MM.1S (cell line): ENCODE data around the gene ARMC9.

ENCODE experiments used
- DNase-seq: peaks from one replicate; pipeline ENCODE4 v3.0.0-alpha.2; 2015
- H2AFZ ChIP-seq: fragments of 300-600 bp; sonication (generic); 2 replicates; pipeline ENCODE4 v1.6.0; 2016; ENCODE audit warnings: antibody characterized with exemption, low read length
- H3F3A ChIP-seq: fragments of 300-600 bp; sonication (generic); 2 replicates; pipeline ENCODE4 v1.6.1; 2016; ENCODE audit warnings: mild to moderate bottlenecking, antibody characterized with exemption, low read length, moderate library complexity, mixed read lengths; ENCODE audit not compliant: insufficient read depth
- H3K27ac ChIP-seq: fragments of 300-600 bp; sonication (generic); 2 replicates; pipeline ENCODE4 v1.5.1; 2016; ENCODE audit warnings: mild to moderate bottlenecking, low read length
- H3K27me3 ChIP-seq: fragments of 300-600 bp; sonication (generic); replicated peaks from 2 replicates; pipeline ENCODE4 v1.6.0; 2016; ENCODE audit warnings: low read length; ENCODE audit not compliant: insufficient read depth
- H3K36me3 ChIP-seq: fragments of 300-600 bp; sonication (generic); replicated peaks from 2 replicates; pipeline ENCODE4 v1.6.1; 2016; ENCODE audit warnings: mild to moderate bottlenecking, low read length, mixed read lengths; ENCODE audit not compliant: insufficient read depth
- H3K4me1 ChIP-seq: fragments of 300-600 bp; sonication (generic); 2 replicates; pipeline ENCODE4 v1.6.1; 2016; ENCODE audit warnings: low read length, mixed read lengths
- H3K4me2 ChIP-seq: fragments of 300-600 bp; sonication (generic); 2 replicates; pipeline ENCODE4 v1.6.0; 2016; ENCODE audit warnings: low read depth, low read length
- H3K4me3 ChIP-seq: fragments of 300-600 bp; sonication (generic); 2 replicates; pipeline ENCODE4 v1.5.1; 2016; ENCODE audit warnings: low read length, mixed read lengths
- H3K79me2 ChIP-seq: fragments of 300-600 bp; sonication (generic); 2 replicates; pipeline ENCODE4 v1.6.1; 2016; ENCODE audit warnings: mixed run types, low read length, mixed read lengths
- H3K9ac ChIP-seq: fragments of 300-600 bp; sonication (generic); 2 replicates; pipeline ENCODE4 v1.6.1; 2016; ENCODE audit warnings: low read length, mixed read lengths
- H3K9me2 ChIP-seq: fragments of 300-600 bp; sonication (generic); replicated peaks from 2 replicates; pipeline ENCODE4 v1.6.1; 2016; ENCODE audit warnings: mild to moderate bottlenecking, low read length, mixed read lengths; ENCODE audit not compliant: insufficient read depth
- H3K9me3 ChIP-seq: fragments of 300-600 bp; sonication (generic); replicated peaks from 2 replicates; pipeline ENCODE4 v1.6.1; 2016; ENCODE audit warnings: mild to moderate bottlenecking, low read length, mixed read lengths; ENCODE audit not compliant: insufficient read depth
- H4K20me1 ChIP-seq: fragments of 300-600 bp; sonication (generic); 2 replicates; pipeline ENCODE4 v1.6.1; 2016; ENCODE audit warnings: mild to moderate bottlenecking, low read length, moderate library complexity, mixed read lengths; ENCODE audit not compliant: insufficient read depth
- CTCF ChIP-seq: fragments of 300-600 bp; sonication (generic); IDR thresholded peaks from 2 replicates; pipeline ENCODE4 v1.5.1; 2016; ENCODE audit warnings: antibody characterized with exemption, low read length, mixed read lengths
- EZH2 ChIP-seq: fragments of 300-600 bp; sonication (generic); optimal IDR thresholded peaks from 2 replicates; pipeline ENCODE3; 2017; ENCODE audit warnings: low read depth, mild to moderate bottlenecking, antibody characterized with exemption, low read length, mixed read lengths
- EZH2phosphoT487 ChIP-seq: fragments of 300-600 bp; sonication (generic); IDR thresholded peaks from 2 replicates; pipeline ENCODE4 v1.6.1; 2018; ENCODE audit warnings: antibody characterized with exemption, low read length

The ARMC9 gene

GRCh38 chr2:231260442-231261208 lies 62.2 kb downstream of the ARMC9 start:
- H3K9me2 ChIP-seq: no peaks in the 10 kb centered on the region
- no peak overlapping the region for H3K27ac ChIP-seq
- H3K4me2 ChIP-seq: no peak overlapping the region
- H2AFZ ChIP-seq: no peak overlapping the region
- H3F3A ChIP-seq: no peaks in the 10 kb centered on the region
- no peak overlapping the region for H3K9ac ChIP-seq
- TF ChIP-seq EZH2: no peak
- TF ChIP-seq EZH2phosphoT487: no peak
- no peak for TF ChIP-seq CTCF
- H3K9me3 ChIP-seq: no peaks in the 10 kb centered on the region
- no peaks in the 10 kb centered on the region for H3K27me3 ChIP-seq
- H3K4me1 ChIP-seq: no peaks in the 10 kb centered on the region
- no peaks in the 10 kb centered on the region for H3K79me2 ChIP-seq
- DNase-seq: no peak
- no peaks in the 10 kb centered on the region for H3K36me3 ChIP-seq
- H4K20me1 ChIP-seq: no peaks in the 10 kb centered on the region
- no peak overlapping the region for H3K4me3 ChIP-seq

GRCh38 chr2:231263118-231263831 lies 64.8 kb downstream of the ARMC9 start:
- no peak for TF ChIP-seq EZH2
- TF ChIP-seq EZH2phosphoT487: no peak
- no peak for TF ChIP-seq CTCF
- no peaks in the 10 kb centered on the region for H3K79me2 ChIP-seq

GRCh38 chr2:231270221-231271114 lies 72.0 kb downstream of the ARMC9 start:
- H3K9me3 ChIP-seq: no peaks in the 10 kb centered on the region
- H3K27me3 ChIP-seq: no peaks in the 10 kb centered on the region
- H3K79me2 ChIP-seq: no peaks in the 10 kb centered on the region
- TF ChIP-seq EZH2 (no peak), EZH2phosphoT487 (no peak)
- H3K4me3 ChIP-seq: no peak overlapping the region
- H2AFZ ChIP-seq: no peak overlapping the region
- no peak overlapping the region for H3K9ac ChIP-seq
- no peaks in the 10 kb centered on the region for H3K36me3 ChIP-seq
- H3K4me1 ChIP-seq: no peaks in the 10 kb centered on the region
- no peaks in the 10 kb centered on the region for H4K20me1 ChIP-seq
- no peak for DNase-seq
- H3K4me2 ChIP-seq: no peak overlapping the region
- H3F3A ChIP-seq: no peaks in the 10 kb centered on the region
- no peaks in the 10 kb centered on the region for H3K9me2 ChIP-seq
- no peak overlapping the region for H3K27ac ChIP-seq

More at GRCh38 chr2:231263118-231263831, 64.8 kb downstream of the ARMC9 start:
- no peak overlapping the region for H3K4me2 ChIP-seq
- H3K36me3 ChIP-seq: no peaks in the 10 kb centered on the region
- no peaks in the 10 kb centered on the region for H3K27me3 ChIP-seq
- DNase-seq: no peak
- no peaks in the 10 kb centered on the region for H3K9me2 ChIP-seq
- no peaks in the 10 kb centered on the region for H3K9me3 ChIP-seq
- H3K4me3 ChIP-seq: no peak overlapping the region
- no peak overlapping the region for H3K9ac ChIP-seq
- no peak overlapping the region for H3K27ac ChIP-seq
- H4K20me1 ChIP-seq: no peaks in the 10 kb centered on the region
- H2AFZ ChIP-seq: no peak overlapping the region
- H3K4me1 ChIP-seq: no peaks in the 10 kb centered on the region
- H3F3A ChIP-seq: no peaks in the 10 kb centered on the region
